ENCODE results near the gene PRKG1. TPM values are rescaled to one million over a fixed set of nuclear protein-coding genes. Genes with fewer than 3 reads are reported as not detected.

PRKG1 gene
- total RNA-seq, 1 experiment from 2014 or later, result 10.4 TPM

DNA sequence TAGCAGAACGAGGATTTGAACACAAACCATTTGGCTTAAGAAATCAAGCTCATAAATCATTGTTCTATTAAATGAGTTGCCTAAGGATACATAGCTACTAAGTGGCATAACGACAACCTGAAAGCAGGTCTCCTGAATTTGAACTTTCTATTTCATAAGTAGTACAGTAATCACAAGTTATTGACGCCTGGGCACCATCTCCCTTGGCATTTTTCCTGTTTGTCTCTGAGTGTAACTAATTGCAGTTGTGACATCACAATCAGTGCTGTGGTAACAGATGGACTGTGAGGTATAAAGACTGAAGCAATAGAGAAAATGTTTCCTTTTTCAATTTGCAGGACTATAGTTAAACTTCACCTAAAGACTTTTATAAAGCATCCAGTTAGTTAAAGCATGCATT, 631.5 kb downstream of the PRKG1 start:
- Histone ChIP-seq H3T11ph (ENCODE audit: low read length) (no peak overlapping the region), H2AFZ (ENCODE audit: low read length) (no peak overlapping the region), H2BK120ac (ENCODE audit: low read depth, low read length, poor library complexity, severe bottlenecking) (no peak overlapping the region), H3K4ac (ENCODE audit: low read depth, low read length) (no peak overlapping the region), H4K8ac (replicated peaks; ENCODE audit: insufficient read length, low read depth, low read length) (no peak overlapping the region), H3K14ac (ENCODE audit: insufficient read depth, low read length) (no peak overlapping the region), H3K27me3 (ENCODE audit: insufficient read depth, low read length) (no peaks in the 10 kb centered on the region), H3K79me1 (ENCODE audit: insufficient read depth, low read depth, low read length, poor library complexity, severe bottlenecking) (no peaks in the 10 kb centered on the region), H4K20me1 (ENCODE audit: control insufficient read depth, insufficient read depth, insufficient read length) (no peaks in the 10 kb centered on the region), H3K9me3 (ENCODE audit: control insufficient read depth, low read depth, low read length) (no peaks in the 10 kb centered on the region), H3K4me2 (ENCODE audit: insufficient read depth, insufficient read length, low read length) (no peak overlapping the region), H2BK12ac (ENCODE audit: insufficient read length, low read depth, low read length) (no peak overlapping the region), H2AK5ac (ENCODE audit: insufficient read length, low read length) (no peak overlapping the region), H4K5ac (ENCODE audit: insufficient read length, low read depth, low read length) (no peak overlapping the region), H3K27ac (ENCODE audit: insufficient read length, low read depth, low read length) (no peak overlapping the region), H2BK20ac (ENCODE audit: low read depth, low read length, poor library complexity, severe bottlenecking) (no peak overlapping the region), H3K9ac (ENCODE audit: extremely low read depth, insufficient read length, low read length) (no peak overlapping the region), H3K4me1 (ENCODE audit: insufficient read depth, low read length) (peaks cover 3% of the 10 kb centered on the region; the same call in 1 of the 2 replicates), H3K18ac (ENCODE audit: insufficient read length, low read depth, low read length) (no peak overlapping the region), H3K79me2 (ENCODE audit: insufficient read depth, low read length) (no peaks in the 10 kb centered on the region), H2BK5ac (ENCODE audit: insufficient read length, low read length) (no peak overlapping the region), H3K56ac (ENCODE audit: insufficient read length, low read depth, low read length) (no peak overlapping the region), H4K91ac (ENCODE audit: insufficient read length, low read depth, low read length) (no peak overlapping the region), H2BK15ac (ENCODE audit: low read depth, low read length) (no peak overlapping the region), H3K23ac (ENCODE audit: insufficient read length, low read depth, low read length) (no peak overlapping the region), H3K23me2 (ENCODE audit: insufficient read length, low read depth, low read length, poor library complexity, severe bottlenecking) (no peaks in the 10 kb centered on the region)
- Mint-ChIP-seq H3K4me1 (peaks cover 12 to 14% of the 10 kb centered on the region in 2 experiments), H3K4me3 (no peak overlapping the region), H3K36me3 (ENCODE audit: insufficient read depth in 1 of 3, low read depth in 3 of 3) (no peaks in the 10 kb centered on the region), H3K27ac (no peak overlapping the region), H3K27me3 (ENCODE audit: low read depth) (no peaks in the 10 kb centered on the region), H3K9me3 (no peaks in the 10 kb centered on the region)
- TF ChIP-seq, protein P1, sequence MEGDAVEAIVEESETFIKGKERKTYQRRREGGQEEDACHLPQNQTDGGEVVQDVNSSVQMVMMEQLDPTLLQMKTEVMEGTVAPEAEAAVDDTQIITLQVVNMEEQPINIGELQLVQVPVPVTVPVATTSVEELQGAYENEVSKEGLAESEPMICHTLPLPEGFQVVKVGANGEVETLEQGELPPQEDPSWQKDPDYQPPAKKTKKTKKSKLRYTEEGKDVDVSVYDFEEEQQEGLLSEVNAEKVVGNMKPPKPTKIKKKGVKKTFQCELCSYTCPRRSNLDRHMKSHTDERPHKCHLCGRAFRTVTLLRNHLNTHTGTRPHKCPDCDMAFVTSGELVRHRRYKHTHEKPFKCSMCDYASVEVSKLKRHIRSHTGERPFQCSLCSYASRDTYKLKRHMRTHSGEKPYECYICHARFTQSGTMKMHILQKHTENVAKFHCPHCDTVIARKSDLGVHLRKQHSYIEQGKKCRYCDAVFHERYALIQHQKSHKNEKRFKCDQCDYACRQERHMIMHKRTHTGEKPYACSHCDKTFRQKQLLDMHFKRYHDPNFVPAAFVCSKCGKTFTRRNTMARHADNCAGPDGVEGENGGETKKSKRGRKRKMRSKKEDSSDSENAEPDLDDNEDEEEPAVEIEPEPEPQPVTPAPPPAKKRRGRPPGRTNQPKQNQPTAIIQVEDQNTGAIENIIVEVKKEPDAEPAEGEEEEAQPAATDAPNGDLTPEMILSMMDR (conservative IDR thresholded peaks at IDR 0.05), result no peak
- no CpG with 5 or more reads among the region's 3 CpGs for WGBS (ENCODE audit: extremely low coverage, insufficient read length, low lambda C conversion rate)
- DNase-seq, result no peak

Data from H9 (cell line).